ENCODE data around the gene ARL8B.

DNA sequence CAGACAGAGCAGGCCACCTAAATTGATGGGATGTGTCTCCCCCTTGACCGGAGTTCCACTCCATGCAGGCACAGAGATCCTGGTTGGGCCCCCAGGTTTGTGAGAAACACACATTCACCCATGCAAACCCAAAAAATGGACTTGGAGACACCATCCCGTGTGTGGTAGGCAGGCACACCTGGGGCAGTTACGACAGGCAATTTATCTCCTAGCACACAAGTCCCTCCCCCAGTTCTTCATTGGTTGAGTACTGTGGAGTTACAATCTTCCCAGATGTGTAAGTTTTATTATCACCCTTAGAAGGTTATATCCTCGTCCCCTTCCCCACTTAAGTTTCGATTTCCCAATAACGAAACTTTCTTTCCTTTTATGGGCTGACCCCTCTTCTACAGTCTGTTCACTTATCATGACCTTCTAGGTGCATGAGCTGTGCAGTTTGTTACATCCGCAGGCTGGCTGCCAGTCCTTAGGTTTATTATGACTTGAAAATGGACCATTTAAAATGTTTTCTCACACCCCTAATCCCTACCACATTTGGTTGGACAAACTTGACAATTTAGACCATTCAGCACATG, 27.3 kb downstream of the ARL8B start:
- TF ChIP-seq, protein P1, sequence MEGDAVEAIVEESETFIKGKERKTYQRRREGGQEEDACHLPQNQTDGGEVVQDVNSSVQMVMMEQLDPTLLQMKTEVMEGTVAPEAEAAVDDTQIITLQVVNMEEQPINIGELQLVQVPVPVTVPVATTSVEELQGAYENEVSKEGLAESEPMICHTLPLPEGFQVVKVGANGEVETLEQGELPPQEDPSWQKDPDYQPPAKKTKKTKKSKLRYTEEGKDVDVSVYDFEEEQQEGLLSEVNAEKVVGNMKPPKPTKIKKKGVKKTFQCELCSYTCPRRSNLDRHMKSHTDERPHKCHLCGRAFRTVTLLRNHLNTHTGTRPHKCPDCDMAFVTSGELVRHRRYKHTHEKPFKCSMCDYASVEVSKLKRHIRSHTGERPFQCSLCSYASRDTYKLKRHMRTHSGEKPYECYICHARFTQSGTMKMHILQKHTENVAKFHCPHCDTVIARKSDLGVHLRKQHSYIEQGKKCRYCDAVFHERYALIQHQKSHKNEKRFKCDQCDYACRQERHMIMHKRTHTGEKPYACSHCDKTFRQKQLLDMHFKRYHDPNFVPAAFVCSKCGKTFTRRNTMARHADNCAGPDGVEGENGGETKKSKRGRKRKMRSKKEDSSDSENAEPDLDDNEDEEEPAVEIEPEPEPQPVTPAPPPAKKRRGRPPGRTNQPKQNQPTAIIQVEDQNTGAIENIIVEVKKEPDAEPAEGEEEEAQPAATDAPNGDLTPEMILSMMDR (conservative IDR thresholded peaks at IDR 0.05; ENCODE audit: low read depth, low read length) = no peak
- TF ChIP-seq EZH2 (IDR thresholded peaks at IDR 0.05; ENCODE audit: low read length, unreplicated experiment) = no peak
- TF ChIP-seq EZH2phosphoT487 (IDR thresholded peaks at IDR 0.05; ENCODE audit: borderline replicate concordance, low read length) = no peak

Measured in PC-3 (cell line).